Amygdala (tissue), 56 donors: ENCODE measurements around the gene RALB.
"Not testable (repeated sequence)": the region's sequence is repeated elsewhere in the genome, so short reads cannot be mapped to it uniquely, and the experiment has no call there.

ENCODE experiments used
- DNase-seq, 56 donors: peaks; one replicate each; lab custom pipeline; 2025; lab: John Stamatoyannopoulos, UW

Gene RALB

DNA sequence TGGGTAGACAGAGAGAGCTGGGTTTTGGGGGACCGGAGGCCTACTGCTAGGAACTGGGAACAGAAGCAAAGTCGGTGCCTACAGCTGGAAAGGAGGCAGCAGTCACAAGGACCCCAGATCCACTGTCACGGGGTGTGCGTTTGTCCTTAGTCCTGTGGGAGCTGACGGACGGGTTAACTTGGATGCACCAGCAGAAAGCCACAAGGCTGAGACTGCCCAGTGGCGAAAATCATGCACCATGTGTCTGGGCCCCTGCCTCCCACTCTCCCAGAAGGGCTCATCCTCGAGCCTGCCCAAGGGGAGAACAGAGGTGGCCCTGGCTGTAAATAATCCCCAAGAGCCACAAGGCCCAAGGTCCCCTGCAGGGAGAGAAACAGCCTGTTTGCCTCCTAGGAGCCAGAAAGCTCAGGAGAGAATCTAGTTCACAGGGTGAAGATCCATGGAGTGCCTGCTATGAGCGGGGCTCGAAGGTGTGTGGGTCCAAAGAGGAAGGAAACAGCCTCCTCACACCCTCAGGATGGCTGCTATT is 11.7 kb upstream of the RALB start:
- DNase-seq, result no peak

- DNase-seq, result no peak
Measured at GRCh38 chr2:120241684-120242083, 11.0 kb upstream of the RALB start.

DNA sequence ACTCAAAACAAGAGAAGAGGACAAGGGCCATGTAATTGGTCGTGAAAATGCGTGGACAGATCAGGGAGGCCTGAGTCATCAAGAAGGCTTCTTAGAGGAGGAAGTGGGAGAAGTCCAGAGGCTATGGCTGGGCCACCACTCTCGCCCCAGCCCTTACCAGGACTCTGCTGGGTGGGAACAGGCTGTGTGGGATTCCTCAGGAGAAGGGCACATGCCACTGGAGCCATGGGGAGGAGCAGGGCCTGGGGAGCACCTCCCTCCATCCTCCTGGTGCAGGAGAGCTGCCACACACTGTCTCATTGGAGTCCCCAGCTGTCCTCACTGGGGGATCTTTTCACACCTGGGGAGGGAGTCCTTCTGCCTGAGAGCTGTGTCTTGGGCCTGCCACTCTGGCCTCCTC is 9.4 kb upstream of the RALB start:
- DNase-seq, result no peak

- DNase-seq, result no peak
Measured at GRCh38 chr2:120243875-120244553, 8.6 kb upstream of the RALB start.

DNA sequence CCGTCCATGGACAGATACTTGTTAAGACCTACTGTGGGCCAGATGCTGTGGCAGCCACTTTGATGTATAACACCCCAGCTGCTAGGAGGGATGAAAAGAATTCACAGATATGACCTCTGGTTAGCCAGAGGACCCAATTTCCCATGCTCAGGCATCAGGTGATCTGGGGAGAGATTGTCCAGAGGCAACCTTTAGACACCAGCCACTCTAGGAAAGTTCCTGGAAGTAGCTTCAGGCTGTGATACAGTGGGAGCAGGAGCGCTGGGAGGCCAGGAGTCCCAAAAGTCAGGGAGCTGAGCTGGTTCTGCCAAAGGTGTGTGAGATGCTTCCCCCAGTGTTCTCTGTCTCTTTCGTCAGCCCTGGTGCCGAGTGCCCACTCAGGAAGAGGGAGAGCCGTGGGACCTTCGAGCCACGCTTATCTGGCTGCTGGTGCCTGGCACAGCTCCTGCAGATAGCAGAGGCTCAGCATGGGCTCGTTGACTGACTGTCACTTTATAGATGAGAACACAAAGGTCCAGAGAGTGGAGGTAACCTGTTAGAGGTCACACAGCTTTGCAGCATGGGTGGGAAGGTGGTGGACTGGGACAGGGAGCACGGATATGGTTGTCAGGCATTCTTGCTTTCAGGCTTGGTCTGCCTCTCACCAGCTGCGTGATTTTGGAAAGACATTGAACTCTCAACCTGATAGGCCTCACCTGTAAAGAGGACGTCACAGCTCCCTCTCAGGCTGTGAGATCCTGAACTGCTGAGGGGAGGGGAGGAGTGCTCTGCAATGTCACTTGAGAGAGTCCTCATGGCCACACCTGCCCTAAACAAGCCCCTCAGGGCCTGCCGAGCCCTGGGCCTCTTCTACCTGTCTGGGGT is 7.8 kb upstream of the RALB start:
- no peak for DNase-seq

DNA sequence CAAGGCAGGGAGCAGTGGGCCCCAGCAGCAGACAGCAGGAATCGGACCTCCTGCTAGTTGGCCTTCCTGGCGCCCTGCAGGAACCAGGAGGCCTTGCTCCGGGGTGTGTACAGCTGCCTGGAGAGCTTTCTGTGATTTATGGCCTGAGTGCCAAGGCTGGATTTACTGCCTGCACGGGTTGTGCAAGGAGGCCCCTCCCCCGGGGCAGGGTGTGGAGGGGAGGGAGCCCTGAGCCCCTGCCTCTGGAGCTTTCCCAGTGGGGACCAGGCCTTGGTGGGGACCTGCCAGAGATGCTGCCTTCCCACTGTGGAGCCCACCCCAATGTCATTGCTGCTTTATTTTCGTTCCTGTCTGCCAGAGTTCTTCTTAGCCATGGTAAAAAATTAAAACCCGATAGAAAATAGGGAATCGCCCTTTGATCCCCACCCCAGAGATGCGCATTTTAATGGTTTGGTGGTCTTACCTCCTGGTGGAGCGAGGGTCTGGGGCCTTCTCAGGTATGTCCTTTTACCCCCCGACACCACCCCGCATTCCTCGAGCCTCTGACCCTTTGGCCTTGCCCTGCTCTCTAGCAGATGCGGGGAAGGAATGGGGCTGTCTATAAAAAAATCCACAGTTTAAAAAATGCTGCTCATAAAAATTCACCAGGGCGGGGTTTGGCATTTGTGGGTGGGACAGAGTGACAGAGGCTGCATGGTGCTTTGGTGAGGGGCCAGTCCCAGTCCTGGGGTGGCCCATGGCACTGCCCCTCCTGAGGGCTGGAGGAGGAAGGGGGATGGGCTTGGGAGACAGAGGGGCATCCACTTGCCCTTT is 6.9 kb upstream of the RALB start:
- no peak for DNase-seq

GRCh38 chr2:120246546-120247300 is 5.9 kb upstream of the RALB start:
- DNase-seq, result no peak

DNA sequence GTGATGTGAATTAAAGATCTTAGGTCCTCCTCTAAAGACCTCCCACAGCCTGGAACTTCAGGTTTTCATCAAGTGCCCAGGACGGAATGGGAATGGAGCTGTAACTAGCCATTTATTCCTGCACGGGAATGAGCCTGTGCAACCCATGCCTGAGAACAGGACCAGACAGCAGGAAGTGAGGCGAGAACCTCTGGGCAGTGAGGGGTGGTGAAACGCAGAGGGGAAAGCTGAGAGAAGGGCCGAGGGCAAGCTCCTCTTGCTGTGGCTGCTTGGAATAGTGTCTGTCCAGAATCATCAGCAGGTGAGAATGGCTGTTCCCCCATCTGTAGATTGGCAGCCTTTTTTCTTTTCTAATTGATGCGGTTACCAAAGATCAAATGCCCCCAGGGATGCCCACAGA is 4.8 kb upstream of the RALB start:
- no peak for DNase-seq

DNA sequence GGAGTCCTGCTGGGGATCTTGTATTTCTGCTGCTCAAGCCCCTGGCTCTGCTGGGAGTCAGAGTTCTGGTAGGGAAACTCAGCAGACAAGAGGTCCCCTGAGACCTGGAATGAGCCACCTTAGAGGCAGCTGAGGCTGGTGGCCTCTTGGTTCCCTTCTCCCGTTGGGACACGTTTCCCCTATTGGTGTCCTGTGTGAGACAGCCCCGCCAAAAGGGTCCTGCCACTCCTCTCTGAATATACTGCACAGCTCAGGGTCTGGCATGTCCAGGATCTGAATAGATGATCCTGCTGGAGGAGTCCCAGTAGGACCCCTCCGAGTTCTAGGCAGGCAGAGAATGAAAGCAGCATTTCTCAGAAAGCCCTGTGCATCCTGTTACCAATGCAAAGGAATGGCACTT is 2.0 kb upstream of the RALB start:
- DNase-seq, result no peak

DNA sequence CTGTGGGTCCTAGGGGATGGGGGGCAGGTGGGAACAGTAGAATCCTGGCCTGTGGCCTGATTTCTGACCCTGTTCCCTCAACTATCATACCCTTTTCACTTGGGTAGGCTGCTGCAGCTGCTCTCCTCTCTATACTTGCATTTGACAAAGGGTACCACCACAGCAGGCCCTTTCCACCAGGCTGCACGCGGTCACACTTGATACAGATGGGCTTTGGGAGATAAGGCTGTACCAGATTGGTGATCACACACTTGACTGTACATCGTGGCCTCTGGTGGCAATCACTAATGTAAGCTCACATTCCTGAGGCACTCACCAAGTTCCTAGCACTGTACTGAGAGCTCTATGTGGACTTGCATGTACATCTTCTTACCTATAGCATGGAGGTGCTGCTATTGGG is 1.6 kb upstream of the RALB start:
- no peak for DNase-seq

DNA sequence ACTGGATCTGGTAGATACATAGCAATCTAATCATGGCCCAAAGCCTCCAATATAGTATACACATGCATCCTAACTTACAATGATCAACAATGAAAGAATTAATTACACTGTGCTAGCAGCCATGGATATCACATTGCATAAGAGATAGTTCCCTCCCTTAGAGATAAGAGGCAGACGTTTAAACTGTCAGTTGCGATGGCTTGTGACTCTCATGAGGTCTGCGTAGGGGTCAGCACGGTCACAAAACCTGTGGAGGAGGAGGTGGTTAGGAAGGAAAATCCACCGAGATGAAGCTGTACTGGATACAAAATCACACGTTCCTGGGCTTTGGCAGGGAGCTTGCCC is 800 bp upstream of the RALB start:
- DNase-seq, result no peak

GRCh38 chr2:120253021-120253882 is 600 bp downstream of the RALB start:
- DNase-seq, result peak in 55 of 56 donors; percentile 8 to 85 (median 69)

DNA sequence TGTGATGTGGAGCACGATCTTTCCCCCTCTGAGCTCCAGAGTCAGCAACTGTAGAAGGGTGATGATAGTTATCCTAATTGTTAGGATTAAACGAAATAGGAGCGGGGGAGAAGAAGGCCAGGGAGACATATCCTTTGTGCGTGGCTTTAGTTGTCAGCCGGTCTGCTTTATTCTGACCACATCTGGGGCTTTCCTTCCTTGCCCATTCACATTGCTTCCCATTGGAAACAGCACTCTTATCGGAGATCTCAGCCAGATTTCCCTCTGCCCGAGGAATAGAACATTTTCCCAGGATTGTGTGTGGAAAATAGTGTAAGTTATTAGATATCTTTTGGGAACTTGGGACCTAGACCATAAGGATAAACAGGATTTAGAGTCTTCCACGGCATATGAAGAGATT is 1.5 kb downstream of the RALB start:
- no peak for DNase-seq

- DNase-seq, result no peak
Measured at GRCh38 chr2:120255071-120255470, 2.4 kb downstream of the RALB start.

GRCh38 chr2:120255986-120256650 is 3.5 kb downstream of the RALB start:
- DNase-seq, result no peak

GRCh38 chr2:120256651-120257000 is 4.0 kb downstream of the RALB start:
- no peak for DNase-seq

DNA sequence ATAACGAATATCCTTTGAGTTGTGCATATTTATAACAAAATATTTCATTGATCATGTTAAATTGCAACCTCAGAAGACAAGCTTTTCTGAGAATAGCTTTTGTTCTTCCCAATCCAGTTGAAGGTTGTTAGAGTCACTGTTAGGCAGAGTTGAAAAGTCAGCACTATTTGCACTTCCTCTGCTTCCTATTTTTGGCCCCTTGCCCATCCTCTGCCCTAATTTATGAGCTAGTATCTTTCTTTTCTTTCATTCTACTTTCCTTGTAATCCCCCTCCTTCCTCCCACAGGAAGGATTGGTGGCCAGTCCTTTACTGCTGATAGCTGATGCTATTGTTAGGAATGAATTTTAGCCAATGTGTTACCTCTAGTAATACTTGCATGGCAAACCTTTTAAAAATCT is 4.9 kb downstream of the RALB start:
- DNase-seq, result no peak

DNA sequence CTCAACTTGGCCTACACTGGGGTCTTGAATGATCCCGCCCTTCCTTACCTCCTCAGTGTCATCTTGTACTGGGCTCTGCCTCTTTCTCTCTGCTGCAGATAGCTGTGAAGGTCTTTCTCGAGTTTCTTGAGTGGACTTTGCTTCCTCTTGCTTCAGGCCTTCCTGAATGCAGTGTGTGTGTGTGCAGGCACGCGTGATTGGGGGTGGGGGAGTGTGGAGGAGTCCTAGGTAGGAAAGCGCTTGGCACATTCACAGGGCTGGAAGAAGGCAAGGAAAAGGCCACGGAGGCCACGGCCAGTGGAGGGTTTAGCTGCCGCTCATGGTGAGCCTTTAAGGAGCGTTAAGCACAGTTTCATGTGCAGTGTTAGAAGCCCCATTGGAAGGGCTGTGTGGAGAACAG is 5.5 kb downstream of the RALB start:
- DNase-seq, result no peak

DNA sequence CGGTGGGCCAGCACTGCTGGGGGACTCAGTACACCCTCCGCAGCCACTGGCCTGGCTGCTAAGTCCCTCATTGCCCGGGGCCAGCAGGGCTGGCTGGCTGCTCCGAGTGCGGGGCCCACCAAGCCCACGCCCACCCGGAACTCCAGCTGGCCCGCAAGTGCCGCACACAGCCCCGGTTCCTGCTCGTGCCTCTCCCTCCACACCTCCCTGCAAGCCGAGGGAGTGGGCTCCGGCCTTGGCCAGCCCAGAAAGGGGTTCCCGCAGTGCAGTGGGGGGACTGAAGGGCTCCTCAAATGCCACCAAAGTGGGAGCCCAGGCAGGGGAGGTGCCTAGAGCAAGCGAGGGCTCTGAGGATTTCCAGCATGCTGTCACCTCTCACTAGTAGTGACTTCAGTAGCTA is 7.3 kb downstream of the RALB start:
- not testable (repeated sequence) for DNase-seq
